A549 treated with CpdA at 1 μM for 4 hours (cell line): ENCODE measurements around the gene TEAD3. TPM values are rescaled to one million over a fixed set of nuclear protein-coding genes. Genes with fewer than 3 reads are reported as not detected.

Source experiments
- total RNA-seq: library from RNA; stranded (reverse); fragments of 200-300 nt; extraction: Qiagen RNA extraction; gene quantifications from 5 replicates; pipeline ENCODE4 v1.2.3, GENCODE V29; 2022; ENCODE audit warnings: low read depth

The TEAD3 gene
- 4.3 to 6.4 TPM (median 5.0 TPM) in 5 replicates for total RNA-seq

GRCh38 chr6:35496841-35497570, at the start of gene TEAD3:
TEAD3 (minus strand) TSS chr6:35497079.

GRCh38 chr6:35512740-35513139, 15.9 kb upstream of the TEAD3 start, which contains the start of gene TULP1:
TULP1 (minus strand) TSS chr6:35512896; CDS start chr6:35512858, 38 bp downstream.

DNA sequence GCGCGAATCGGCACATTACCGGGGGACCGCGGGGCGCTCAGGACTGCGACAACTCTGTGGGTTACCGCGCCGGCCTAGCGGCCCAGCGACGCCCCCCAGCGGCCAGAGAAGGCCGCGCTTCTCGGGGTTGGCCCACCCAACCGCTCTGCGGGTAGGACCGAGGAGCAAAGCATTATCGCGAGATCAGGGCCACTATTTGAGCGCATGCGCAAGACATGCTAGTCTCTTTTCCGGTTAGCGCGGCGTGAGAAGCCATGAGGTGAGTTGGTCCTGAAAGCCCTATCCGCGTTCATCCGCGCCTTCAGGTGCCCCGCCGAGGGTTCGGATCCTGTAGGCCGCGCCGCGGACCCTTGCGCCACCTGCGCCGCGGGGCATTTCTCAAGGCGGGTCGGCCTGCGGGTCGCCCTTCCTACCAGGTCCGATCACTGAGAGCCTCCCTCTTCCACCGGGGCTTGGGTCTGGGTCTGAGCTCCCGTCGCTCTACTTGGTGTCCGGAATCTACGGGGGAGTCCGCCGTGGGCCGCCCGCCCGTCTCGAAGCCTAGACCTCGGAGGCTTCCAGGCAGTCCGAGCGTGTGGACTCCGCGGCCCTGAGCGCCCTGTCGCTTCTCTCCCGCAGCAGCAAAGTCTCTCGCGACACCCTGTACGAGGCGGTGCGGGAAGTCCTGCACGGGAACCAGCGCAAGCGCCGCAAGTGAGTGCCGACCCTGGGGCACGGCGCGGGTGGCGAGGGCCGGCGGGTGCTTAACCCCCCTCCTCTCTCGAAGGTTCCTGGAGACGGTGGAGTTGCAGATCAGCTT, 28.5 kb downstream of the TEAD3 start, which contains the start of gene RPL10A:
RPL10A (plus strand) TSS at position 221 of the 799 bp plus-strand sequence; CDS start at position 255, 34 bp downstream.

GRCh38 chr6:35452183-35453090, 44.4 kb downstream of the TEAD3 start, which contains the start of gene FANCE:
FANCE (plus strand) TSS chr6:35452338; CDS start chr6:35452546, 208 bp downstream.

Other genes with a start within 250 kb of the TEAD3 start
- gene ZNF76, start 237.3 kb downstream of the TEAD3 start, total RNA-seq = 8.6 to 12.3 TPM (median 8.9 TPM) in 5 replicates
- gene DEF6, start 199.3 kb downstream of the TEAD3 start, total RNA-seq = 0.06 to 0.09 TPM (median 0.06 TPM) in 3 of 5 replicates, not detected in the others
- gene PPARD, start 154.5 kb downstream of the TEAD3 start, total RNA-seq = 4.8 to 7.0 TPM (median 5.7 TPM) in 5 replicates
- 2.2 to 3.1 TPM (median 2.9 TPM) in 5 replicates for gene FANCE, start 44.7 kb downstream of the TEAD3 start, total RNA-seq
- gene RPL10A, start 28.7 kb downstream of the TEAD3 start, total RNA-seq = 1,379 to 1,552 TPM (median 1,478 TPM) in 5 replicates
- gene TULP1, start 15.8 kb upstream of the TEAD3 start, total RNA-seq = not detected in 5 replicates
- 8.7 to 13.8 TPM (median 9.6 TPM) in 5 replicates for gene FKBP5, start 191.8 kb upstream of the TEAD3 start, total RNA-seq
- gene ARMC12, start 240.0 kb upstream of the TEAD3 start, total RNA-seq = 0.23 to 0.47 TPM (median 0.32 TPM) in 4 of 5 replicates, not detected in the other